BE2C (cell line): ENCODE measurements around the gene TALDO1.

Experiments used
- DNase-seq: peaks from one replicate; pipeline ENCODE4 v3.0.0-alpha.2; 2020
- H3K27me3 ChIP-seq: fragments of 250-450 bp; sonication (Bioruptor Pico); 2 replicates; pipeline ENCODE4 v1.5.1; 2020; ENCODE audit warnings: mild to moderate bottlenecking
- H3K36me3 ChIP-seq: fragments of 250-450 bp; sonication (Bioruptor Pico); 2 replicates; pipeline ENCODE4 v1.5.1; 2020; ENCODE audit warnings: mild to moderate bottlenecking
- H3K4me1 ChIP-seq: fragments of 250-450 bp; sonication (Bioruptor Pico); 2 replicates; pipeline ENCODE4 v1.5.1; 2020
- H3K4me3 ChIP-seq: 2 replicates; pipeline ENCODE4 v1.5.1; 2011; ENCODE audit warnings: low read depth, low read length
- H3K9me3 ChIP-seq: fragments of 250-450 bp; sonication (Bioruptor Pico); 2 replicates; pipeline ENCODE4 v1.5.1; 2020
- TF ChIP-seq, protein P1 (sequence below): IDR thresholded peaks from 2 replicates; pipeline ENCODE4 v1.5.1; 2012; ENCODE audit warnings: mild to moderate bottlenecking, low read depth, low read length

The TALDO1 gene

DNA sequence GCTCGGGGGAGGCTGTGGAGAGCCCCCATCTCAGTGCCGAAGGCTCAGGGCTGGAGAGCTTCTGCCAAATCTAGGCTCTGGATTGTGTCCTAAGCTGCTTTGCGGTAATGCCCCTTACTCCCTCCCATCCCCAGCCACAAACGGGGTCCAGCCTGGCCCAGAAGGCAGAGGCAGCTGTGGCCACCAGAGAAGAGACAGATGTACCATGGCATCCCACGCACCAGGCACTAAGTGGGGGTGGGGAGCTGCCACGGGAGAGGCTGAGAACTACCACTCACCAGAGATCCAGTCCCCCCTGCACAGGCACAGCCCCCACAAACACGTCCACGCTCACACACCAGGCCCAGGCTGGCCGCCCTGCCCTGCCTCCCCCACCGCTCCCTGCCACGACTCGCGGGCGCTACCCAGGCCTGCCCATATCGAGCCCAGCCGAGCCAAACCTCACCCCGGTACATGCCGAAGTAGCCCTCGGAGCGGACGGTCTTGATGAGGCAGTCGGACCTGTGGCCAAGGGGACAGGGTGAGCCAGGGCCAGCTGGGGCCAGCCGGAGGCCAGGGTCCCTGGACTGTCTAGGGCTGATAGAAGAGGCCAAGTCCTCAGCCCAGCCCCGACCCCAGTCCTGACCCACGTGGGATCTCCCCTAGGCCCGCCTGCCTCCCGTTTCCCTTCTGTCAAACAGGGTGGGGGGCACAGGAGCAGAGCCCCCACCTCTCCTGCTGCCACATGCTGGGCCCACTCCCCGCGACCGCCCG lies 46.9 kb downstream of the TALDO1 start:
- peaks cover 5% of the 10 kb centered on the region; the same call in 1 of the 2 replicates for H3K4me1 ChIP-seq
- TF ChIP-seq, protein P1, sequence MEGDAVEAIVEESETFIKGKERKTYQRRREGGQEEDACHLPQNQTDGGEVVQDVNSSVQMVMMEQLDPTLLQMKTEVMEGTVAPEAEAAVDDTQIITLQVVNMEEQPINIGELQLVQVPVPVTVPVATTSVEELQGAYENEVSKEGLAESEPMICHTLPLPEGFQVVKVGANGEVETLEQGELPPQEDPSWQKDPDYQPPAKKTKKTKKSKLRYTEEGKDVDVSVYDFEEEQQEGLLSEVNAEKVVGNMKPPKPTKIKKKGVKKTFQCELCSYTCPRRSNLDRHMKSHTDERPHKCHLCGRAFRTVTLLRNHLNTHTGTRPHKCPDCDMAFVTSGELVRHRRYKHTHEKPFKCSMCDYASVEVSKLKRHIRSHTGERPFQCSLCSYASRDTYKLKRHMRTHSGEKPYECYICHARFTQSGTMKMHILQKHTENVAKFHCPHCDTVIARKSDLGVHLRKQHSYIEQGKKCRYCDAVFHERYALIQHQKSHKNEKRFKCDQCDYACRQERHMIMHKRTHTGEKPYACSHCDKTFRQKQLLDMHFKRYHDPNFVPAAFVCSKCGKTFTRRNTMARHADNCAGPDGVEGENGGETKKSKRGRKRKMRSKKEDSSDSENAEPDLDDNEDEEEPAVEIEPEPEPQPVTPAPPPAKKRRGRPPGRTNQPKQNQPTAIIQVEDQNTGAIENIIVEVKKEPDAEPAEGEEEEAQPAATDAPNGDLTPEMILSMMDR, result no peak
- no peak overlapping the region for H3K4me3 ChIP-seq
- peaks cover 7% of the 10 kb centered on the region; the same call in 1 of the 2 replicates for H3K36me3 ChIP-seq
- DNase-seq, result no peak
- H3K27me3 ChIP-seq, result no peaks in the 10 kb centered on the region
- no peaks in the 10 kb centered on the region for H3K9me3 ChIP-seq

DNA sequence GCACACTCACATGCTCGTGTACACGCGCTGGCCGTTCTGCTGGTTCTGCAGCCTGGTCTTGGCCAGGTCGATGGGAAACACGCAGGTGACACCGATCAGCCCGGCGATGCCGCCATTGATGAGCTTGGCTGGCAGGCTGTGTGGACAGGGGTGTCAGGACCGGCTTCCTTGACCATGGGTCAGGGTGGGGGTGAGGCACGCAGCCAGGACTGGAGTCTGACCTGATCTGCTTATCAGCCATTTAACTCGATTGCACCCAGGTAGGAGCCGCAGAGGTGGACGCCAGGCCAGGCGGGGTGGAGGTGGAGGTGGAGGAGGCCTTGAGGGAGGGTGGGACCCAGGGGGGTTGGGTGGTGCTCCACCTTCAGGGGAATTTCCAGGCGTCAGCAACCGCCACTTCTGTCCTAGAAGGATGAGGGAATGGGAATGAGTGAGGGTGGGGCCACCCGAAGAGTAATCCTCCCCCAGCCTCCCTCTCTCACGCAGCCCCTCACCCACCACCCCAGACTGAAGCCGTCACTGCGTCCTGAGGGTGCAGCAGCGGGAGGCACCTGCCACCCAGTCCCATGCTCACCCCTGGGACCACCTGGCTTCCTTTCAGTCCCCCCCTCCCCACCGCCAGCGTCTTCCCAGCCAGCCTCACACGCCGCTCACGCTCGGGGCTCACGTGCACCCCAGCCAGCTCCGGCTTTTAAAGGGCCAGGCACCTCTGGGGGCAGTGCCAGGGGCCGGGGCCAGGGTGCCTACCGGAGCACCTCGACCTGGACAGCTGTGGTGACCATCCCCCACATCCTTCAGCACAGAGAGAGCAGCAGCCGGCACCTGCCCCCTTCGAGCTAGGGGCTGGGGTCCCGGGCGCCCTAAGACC lies 47.7 kb downstream of the TALDO1 start:
- H3K36me3 ChIP-seq, result peaks cover 7% of the 10 kb centered on the region; the same call in 1 of the 2 replicates
- peaks cover 5% of the 10 kb centered on the region; the same call in 1 of the 2 replicates for H3K4me1 ChIP-seq
- DNase-seq, result no peak
- H3K27me3 ChIP-seq, result no peaks in the 10 kb centered on the region
- no peak overlapping the region for H3K4me3 ChIP-seq
- TF ChIP-seq, protein P1, result no peak
- no peaks in the 10 kb centered on the region for H3K9me3 ChIP-seq

DNA sequence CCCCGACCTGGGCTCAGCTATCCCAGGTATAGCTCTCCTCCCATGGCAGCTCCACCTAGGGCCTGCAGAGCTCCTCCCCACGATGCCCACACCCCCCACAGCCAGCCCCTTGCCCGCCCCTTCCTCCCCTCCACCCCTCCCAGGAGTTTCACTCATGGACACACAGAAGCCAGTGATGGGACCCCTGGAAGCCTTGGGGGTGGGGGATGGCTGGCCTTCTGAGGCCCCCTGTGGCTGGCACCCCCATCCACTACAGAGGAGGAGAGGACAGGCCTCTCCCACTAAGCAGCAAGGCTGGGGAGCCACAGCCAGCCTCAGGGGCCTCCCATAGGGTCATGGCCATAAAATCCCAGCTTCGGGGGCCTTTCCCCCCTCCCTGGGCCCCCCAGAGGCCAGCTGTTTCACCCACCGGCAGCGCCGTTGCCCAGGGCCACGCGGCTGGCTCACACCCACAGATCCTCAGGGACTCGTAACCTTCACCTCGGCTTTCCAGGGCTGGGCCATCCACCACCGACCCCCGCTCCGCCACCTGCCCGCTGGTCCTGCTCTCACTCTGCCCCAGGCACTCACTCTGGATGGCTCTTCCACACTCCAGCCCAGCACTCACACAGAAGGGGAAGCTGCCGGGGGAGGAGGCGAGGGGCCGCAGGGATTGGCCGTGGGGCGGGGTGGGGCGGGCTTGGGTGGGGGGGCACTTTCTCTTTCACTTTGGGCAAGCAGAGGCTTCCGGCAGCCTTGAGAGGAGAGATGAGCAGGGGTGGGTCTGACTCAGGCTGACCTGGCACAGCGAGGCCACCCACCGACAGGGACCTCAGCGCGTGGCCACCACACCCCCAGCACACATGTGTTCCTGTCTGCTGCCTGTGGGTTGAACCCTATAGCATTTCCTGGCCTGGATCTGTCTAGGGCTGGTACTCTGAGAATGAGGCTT lies 48.6 kb downstream of the TALDO1 start:
- Histone ChIP-seq H3K36me3 (peaks cover 7% of the 10 kb centered on the region; the same call in 1 of the 2 replicates), H3K4me1 (peaks cover 5% of the 10 kb centered on the region; the same call in 1 of the 2 replicates), H3K9me3 (no peaks in the 10 kb centered on the region), H3K27me3 (no peaks in the 10 kb centered on the region), H3K4me3 (peak overlapping the region; percentile 77)
- TF ChIP-seq, protein P1, result no peak
- peak; percentile 76 for DNase-seq

DNA sequence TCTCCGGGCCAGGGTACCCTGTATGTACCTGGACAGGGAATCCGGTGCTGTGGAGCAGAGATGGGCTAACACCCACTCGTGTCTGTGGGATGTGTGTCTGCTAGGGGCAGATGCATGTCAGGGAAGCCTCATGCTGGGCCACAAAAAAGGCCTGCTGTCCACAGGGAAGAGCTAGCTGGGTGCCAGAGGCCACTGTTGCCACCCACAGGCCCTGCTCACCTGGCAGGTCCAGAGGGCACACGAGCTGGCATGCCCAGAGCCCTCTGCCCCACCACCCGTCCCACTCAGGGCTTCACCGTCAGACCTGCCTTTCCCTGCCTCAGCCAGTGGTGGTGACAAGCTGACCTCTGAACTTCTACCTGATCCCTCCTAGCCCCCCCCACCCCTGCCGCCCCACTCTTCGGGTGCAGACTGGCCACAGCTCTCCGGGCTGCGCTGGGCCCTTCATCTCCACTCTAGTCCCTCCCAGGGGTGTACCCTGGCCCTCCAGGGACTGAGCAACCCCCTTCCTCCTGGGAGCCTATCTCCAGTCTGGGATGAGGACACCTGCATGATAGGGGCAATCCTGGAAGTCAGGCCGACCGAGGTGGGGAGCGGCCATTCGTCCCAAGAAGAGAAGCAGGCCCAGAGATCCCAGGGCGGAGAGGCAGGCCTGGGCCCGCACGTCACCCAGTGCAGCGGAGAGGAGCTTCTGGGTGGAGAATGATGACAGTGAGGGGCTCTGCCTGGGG lies 49.5 kb downstream of the TALDO1 start:
- H3K4me1 ChIP-seq, result peaks cover 5% of the 10 kb centered on the region; the same call in 1 of the 2 replicates
- H3K36me3 ChIP-seq, result peaks cover 7% of the 10 kb centered on the region; the same call in 1 of the 2 replicates
- no peak for DNase-seq
- no peaks in the 10 kb centered on the region for H3K9me3 ChIP-seq
- H3K27me3 ChIP-seq, result no peaks in the 10 kb centered on the region
- H3K4me3 ChIP-seq, result peak overlapping the region; percentile 77
- TF ChIP-seq, protein P1, result no peak

DNA sequence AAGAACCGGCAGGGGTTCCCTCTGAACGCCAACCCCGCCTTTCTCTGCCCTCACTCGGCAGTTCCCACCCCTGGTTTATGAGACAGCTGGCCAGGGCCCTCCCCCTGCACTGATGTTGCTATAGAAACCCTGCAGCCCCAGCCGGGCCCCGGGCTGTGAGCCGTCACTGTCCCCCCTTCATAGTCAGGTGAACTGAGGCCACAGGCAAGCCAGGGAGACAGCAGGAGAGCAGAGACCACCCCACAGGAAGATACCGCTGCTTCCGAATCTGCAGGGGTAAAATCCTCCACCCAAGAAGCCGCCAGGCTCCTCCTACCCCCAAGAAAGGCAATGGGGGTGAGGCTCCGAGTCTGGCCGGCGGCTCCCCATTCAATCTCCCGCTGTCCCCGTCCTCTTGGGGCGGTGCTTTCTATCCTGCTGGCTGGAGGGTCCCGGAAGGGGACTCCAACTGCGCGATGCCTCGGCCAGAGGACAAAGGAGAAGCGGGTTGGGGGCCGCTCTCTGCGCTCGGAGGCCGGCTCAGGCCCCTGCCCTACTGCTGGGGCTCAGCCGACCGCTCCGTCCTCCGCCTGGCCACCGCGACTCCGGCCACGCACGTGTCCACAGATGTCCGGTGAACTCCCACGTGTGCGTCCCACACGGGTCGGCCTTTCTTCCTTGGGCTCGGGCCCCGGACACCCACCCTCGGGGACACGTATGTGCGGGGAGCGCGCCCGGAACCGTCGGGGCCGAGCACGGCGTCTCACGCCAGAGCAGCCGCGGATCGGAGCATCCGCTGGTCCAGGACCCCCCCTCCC lies 50.2 kb downstream of the TALDO1 start:
- Histone ChIP-seq H3K4me1 (peaks cover 5% of the 10 kb centered on the region; the same call in 1 of the 2 replicates), H3K9me3 (no peaks in the 10 kb centered on the region), H3K27me3 (no peaks in the 10 kb centered on the region), H3K4me3 (peak overlapping the region; percentile 77), H3K36me3 (peaks cover 7% of the 10 kb centered on the region; the same call in 1 of the 2 replicates)
- DNase-seq, result peak; percentile 73
- TF ChIP-seq, protein P1, result no peak
